MM.1S (cell line): ENCODE measurements around the gene LMOD1.
A peak's percentile ranks its signal among the peaks of the same experiment; 100 is the strongest.

ENCODE experiments used
- DNase-seq: peaks from one replicate; pipeline ENCODE4 v3.0.0-alpha.2; 2015
- H2AFZ ChIP-seq: fragments of 300-600 bp; sonication (generic); 2 replicates; pipeline ENCODE4 v1.6.0; 2016; ENCODE audit warnings: antibody characterized with exemption, low read length
- H3F3A ChIP-seq: fragments of 300-600 bp; sonication (generic); 2 replicates; pipeline ENCODE4 v1.6.1; 2016; ENCODE audit warnings: mild to moderate bottlenecking, antibody characterized with exemption, low read length, moderate library complexity, mixed read lengths; ENCODE audit not compliant: insufficient read depth
- H3K27ac ChIP-seq: fragments of 300-600 bp; sonication (generic); 2 replicates; pipeline ENCODE4 v1.5.1; 2016; ENCODE audit warnings: mild to moderate bottlenecking, low read length
- H3K27me3 ChIP-seq: fragments of 300-600 bp; sonication (generic); replicated peaks from 2 replicates; pipeline ENCODE4 v1.6.0; 2016; ENCODE audit warnings: low read length; ENCODE audit not compliant: insufficient read depth
- H3K36me3 ChIP-seq: fragments of 300-600 bp; sonication (generic); replicated peaks from 2 replicates; pipeline ENCODE4 v1.6.1; 2016; ENCODE audit warnings: mild to moderate bottlenecking, low read length, mixed read lengths; ENCODE audit not compliant: insufficient read depth
- H3K4me1 ChIP-seq: fragments of 300-600 bp; sonication (generic); 2 replicates; pipeline ENCODE4 v1.6.1; 2016; ENCODE audit warnings: low read length, mixed read lengths
- H3K4me2 ChIP-seq: fragments of 300-600 bp; sonication (generic); 2 replicates; pipeline ENCODE4 v1.6.0; 2016; ENCODE audit warnings: low read depth, low read length
- H3K4me3 ChIP-seq: fragments of 300-600 bp; sonication (generic); 2 replicates; pipeline ENCODE4 v1.5.1; 2016; ENCODE audit warnings: low read length, mixed read lengths
- H3K79me2 ChIP-seq: fragments of 300-600 bp; sonication (generic); 2 replicates; pipeline ENCODE4 v1.6.1; 2016; ENCODE audit warnings: mixed run types, low read length, mixed read lengths
- H3K9ac ChIP-seq: fragments of 300-600 bp; sonication (generic); 2 replicates; pipeline ENCODE4 v1.6.1; 2016; ENCODE audit warnings: low read length, mixed read lengths
- H3K9me2 ChIP-seq: fragments of 300-600 bp; sonication (generic); replicated peaks from 2 replicates; pipeline ENCODE4 v1.6.1; 2016; ENCODE audit warnings: mild to moderate bottlenecking, low read length, mixed read lengths; ENCODE audit not compliant: insufficient read depth
- H3K9me3 ChIP-seq: fragments of 300-600 bp; sonication (generic); replicated peaks from 2 replicates; pipeline ENCODE4 v1.6.1; 2016; ENCODE audit warnings: mild to moderate bottlenecking, low read length, mixed read lengths; ENCODE audit not compliant: insufficient read depth
- H4K20me1 ChIP-seq: fragments of 300-600 bp; sonication (generic); 2 replicates; pipeline ENCODE4 v1.6.1; 2016; ENCODE audit warnings: mild to moderate bottlenecking, low read length, moderate library complexity, mixed read lengths; ENCODE audit not compliant: insufficient read depth
- CTCF ChIP-seq: fragments of 300-600 bp; sonication (generic); IDR thresholded peaks from 2 replicates; pipeline ENCODE4 v1.5.1; 2016; ENCODE audit warnings: antibody characterized with exemption, low read length, mixed read lengths
- EZH2 ChIP-seq: fragments of 300-600 bp; sonication (generic); optimal IDR thresholded peaks from 2 replicates; pipeline ENCODE3; 2017; ENCODE audit warnings: low read depth, mild to moderate bottlenecking, antibody characterized with exemption, low read length, mixed read lengths
- EZH2phosphoT487 ChIP-seq: fragments of 300-600 bp; sonication (generic); IDR thresholded peaks from 2 replicates; pipeline ENCODE4 v1.6.1; 2018; ENCODE audit warnings: antibody characterized with exemption, low read length

Gene LMOD1

GRCh38 chr1:201898240-201898894, 48.0 kb downstream of the LMOD1 start:
- Histone ChIP-seq H4K20me1 (no peaks in the 10 kb centered on the region), H3F3A (no peaks in the 10 kb centered on the region), H3K4me3 (no peak overlapping the region), H3K27ac (no peak overlapping the region), H3K79me2 (no peaks in the 10 kb centered on the region), H2AFZ (no peak overlapping the region), H3K27me3 (no peaks in the 10 kb centered on the region), H3K9me3 (no peaks in the 10 kb centered on the region), H3K9me2 (no peaks in the 10 kb centered on the region), H3K9ac (no peak overlapping the region), H3K4me1 (peaks cover 13% of the 10 kb centered on the region), H3K36me3 (no peaks in the 10 kb centered on the region), H3K4me2 (no peak overlapping the region)
- TF ChIP-seq EZH2: no peak
- no peak for TF ChIP-seq EZH2phosphoT487
- TF ChIP-seq CTCF: no peak
- no peak for DNase-seq

GRCh38 chr1:201896951-201897391, 49.4 kb downstream of the LMOD1 start:
- Histone ChIP-seq H3K9ac (no peak overlapping the region), H3K4me1 (peaks cover 13% of the 10 kb centered on the region), H3K9me3 (no peaks in the 10 kb centered on the region), H3K36me3 (no peaks in the 10 kb centered on the region), H3K4me2 (peak overlapping the region; percentile 49; the same call in 1 of the 2 replicates), H2AFZ (peak overlapping the region; percentile 56), H3K27ac (no peak overlapping the region), H3F3A (no peaks in the 10 kb centered on the region), H3K9me2 (no peaks in the 10 kb centered on the region), H4K20me1 (no peaks in the 10 kb centered on the region), H3K27me3 (no peaks in the 10 kb centered on the region), H3K79me2 (no peaks in the 10 kb centered on the region), H3K4me3 (no peak overlapping the region)
- TF ChIP-seq CTCF (peak; percentile 47), EZH2phosphoT487 (no peak)
- DNase-seq: peak; percentile 69

DNA sequence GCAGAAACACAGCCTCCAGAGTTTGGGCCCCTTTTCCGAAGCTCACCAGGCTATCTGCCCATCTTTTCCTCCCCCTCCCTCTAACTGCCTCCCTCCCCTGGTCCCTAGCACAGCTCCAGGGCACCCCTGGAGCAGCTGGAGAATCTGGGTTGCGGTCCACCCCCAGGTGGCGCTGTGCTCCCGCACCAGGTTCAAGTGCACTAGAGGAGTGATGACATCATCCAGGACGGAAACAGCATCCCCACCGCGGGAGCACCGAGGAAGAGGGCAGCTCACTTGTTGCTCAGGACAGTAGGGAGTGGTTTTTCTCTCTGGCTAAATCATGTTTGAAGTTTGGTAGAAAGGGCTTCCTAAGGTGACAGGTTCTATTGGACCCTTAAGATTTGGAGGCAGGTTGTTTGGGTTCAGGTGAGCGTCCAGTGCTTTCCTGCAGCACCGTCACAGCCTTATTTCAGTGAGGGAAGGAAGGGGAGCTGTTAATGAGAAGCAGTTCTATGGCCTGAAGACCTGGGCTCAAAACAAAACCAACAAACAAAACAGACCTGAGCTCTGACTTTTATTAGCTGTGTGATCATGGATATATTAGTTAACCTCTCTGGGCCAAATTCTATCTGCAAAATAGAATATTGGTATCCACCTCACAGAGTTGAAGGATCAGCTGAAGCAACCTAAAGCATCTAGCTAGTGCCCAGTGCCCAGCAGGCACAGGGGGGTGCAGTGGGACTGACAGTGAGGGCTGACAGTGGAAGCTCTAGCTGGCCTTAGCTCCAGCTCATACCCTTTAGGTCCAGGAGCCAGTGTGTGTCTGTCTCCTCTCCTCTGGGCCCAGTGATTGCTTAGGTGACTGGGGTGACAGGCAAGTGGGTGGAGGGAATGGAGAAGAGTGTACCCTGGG, 50.2 kb downstream of the LMOD1 start:
- Histone ChIP-seq H2AFZ (peak overlapping the region; percentile 56), H3K79me2 (no peaks in the 10 kb centered on the region), H3K4me2 (peak overlapping the region; percentile 49), H4K20me1 (no peaks in the 10 kb centered on the region), H3K9me2 (no peaks in the 10 kb centered on the region), H3K27me3 (no peaks in the 10 kb centered on the region), H3F3A (no peaks in the 10 kb centered on the region), H3K4me3 (peak overlapping the region; percentile 10; the same call in 1 of the 2 replicates), H3K9ac (no peak overlapping the region), H3K4me1 (peaks cover 13% of the 10 kb centered on the region), H3K36me3 (no peaks in the 10 kb centered on the region), H3K9me3 (no peaks in the 10 kb centered on the region), H3K27ac (no peak overlapping the region)
- peak; percentile 91 for DNase-seq
- TF ChIP-seq EZH2: no peak
- TF ChIP-seq CTCF: peak; percentile 100
- TF ChIP-seq EZH2phosphoT487: no peak
